HG03060 (cell line): ENCODE measurements around the gene ANGPTL3.
"Not testable (repeated sequence)": the region's sequence is repeated elsewhere in the genome, so short reads cannot be mapped to it uniquely, and the experiment has no call there.

Experiments
- ATAC-seq: cut with Tn5 transposase; IDR thresholded peaks from one replicate; pipeline ENCODE4 v1.9.1; 2021; ENCODE audit warnings: low read depth, moderate number of reproducible peaks; ENCODE audit not compliant: unreplicated experiment

Gene ANGPTL3

GRCh38 chr1:62597281-62597680 is at the start of gene ANGPTL3:
Gene ANGPTL3, plus strand, starts transcription at chr1:62597520. Its CDS starts 47 bp downstream, at chr1:62597567.
- ATAC-seq = no peak

- no peak for ATAC-seq
Observed at GRCh38 chr1:62561306-62561705, 36.0 kb upstream of the ANGPTL3 start.

- not testable (repeated sequence) for ATAC-seq
Observed at GRCh38 chr1:62567182-62567581, 30.1 kb upstream of the ANGPTL3 start.

- ATAC-seq = not testable (repeated sequence)
Observed at GRCh38 chr1:62567926-62568325, 29.4 kb upstream of the ANGPTL3 start.

- ATAC-seq = not testable (repeated sequence)
Observed at GRCh38 chr1:62571517-62571916, 25.8 kb upstream of the ANGPTL3 start.

GRCh38 chr1:62572476-62572875 is 24.8 kb upstream of the ANGPTL3 start:
- ATAC-seq = no peak

GRCh38 chr1:62573675-62574074 is 23.6 kb upstream of the ANGPTL3 start:
- ATAC-seq = no peak

GRCh38 chr1:62585469-62586155 is 11.7 kb upstream of the ANGPTL3 start:
- no peak for ATAC-seq

- no peak for ATAC-seq
Observed at GRCh38 chr1:62588000-62588399, 9.3 kb upstream of the ANGPTL3 start.

- no peak for ATAC-seq
Observed at GRCh38 chr1:62589321-62589720, 8.0 kb upstream of the ANGPTL3 start.

GRCh38 chr1:62590255-62590969 is 6.9 kb upstream of the ANGPTL3 start:
- ATAC-seq = no peak

- ATAC-seq = no peak
Observed at GRCh38 chr1:62590970-62591368, 6.4 kb upstream of the ANGPTL3 start.

- no peak for ATAC-seq
Observed at GRCh38 chr1:62593825-62594394, 3.4 kb upstream of the ANGPTL3 start.

GRCh38 chr1:62595647-62596046 is 1.7 kb upstream of the ANGPTL3 start:
- no peak for ATAC-seq

GRCh38 chr1:62599044-62599443 is 1.7 kb downstream of the ANGPTL3 start:
- no peak for ATAC-seq

GRCh38 chr1:62601457-62601856 is 4.1 kb downstream of the ANGPTL3 start:
- ATAC-seq = no peak

- no peak for ATAC-seq
Observed at GRCh38 chr1:62608905-62609304, 11.6 kb downstream of the ANGPTL3 start.

GRCh38 chr1:62610588-62610987 is 13.3 kb downstream of the ANGPTL3 start:
- not testable (repeated sequence) for ATAC-seq

- no peak for ATAC-seq
Observed at GRCh38 chr1:62612770-62613169, 15.4 kb downstream of the ANGPTL3 start.

GRCh38 chr1:62613325-62613727 is 16.0 kb downstream of the ANGPTL3 start:
- peak; percentile 70 for ATAC-seq

GRCh38 chr1:62613890-62614289 is 16.6 kb downstream of the ANGPTL3 start:
- no peak for ATAC-seq

- peak; percentile 95 for ATAC-seq
Observed at GRCh38 chr1:62621907-62622306, 24.6 kb downstream of the ANGPTL3 start.
